Tibial nerve (tissue), 4 donors: ENCODE results near the gene U2AF1L4. TPM values are rescaled to one million over a fixed set of nuclear protein-coding genes. Genes with fewer than 3 reads are reported as not detected.

Source experiments
- DNase-seq, 2 donors: peaks; one replicate each; pipeline ENCODE4 v3.0.0-alpha.2; 2019; ENCODE audit warnings: low spot score in 2 of 2
- H3K27ac ChIP-seq, 4 donors: fragments of 200-600 bp; sonication (generic) in 3 of 4; one replicate each; pipeline ENCODE4 v1.5.1; 2017 to 2019; ENCODE audit warnings: mild to moderate bottlenecking in 1 of 4
- H3K27me3 ChIP-seq, 2 donors: fragments of 200-600 bp; sonication (generic) in 1 of 2; one replicate each; pipeline versions ENCODE4 v1.5.1 to v1.6.0; 2017 to 2019
- H3K36me3 ChIP-seq, 3 donors: fragments of 200-600 bp; sonication (generic); one replicate each; pipeline ENCODE4 v1.5.1; 2018 to 2019
- H3K4me1 ChIP-seq, 4 donors: fragments of 200-600 bp; sonication (generic) in 3 of 4; one replicate each; pipeline ENCODE4 v1.5.1; 2017 to 2019
- H3K4me3 ChIP-seq, 4 donors: fragments of 200-600 bp; sonication (generic) in 3 of 4; one replicate each; pipeline ENCODE4 v1.5.1; 2017 to 2019; ENCODE audit warnings: mild to moderate bottlenecking in 1 of 4, moderate library complexity in 1 of 4
- H3K9me3 ChIP-seq, 4 donors: fragments of 200-600 bp; sonication (generic) in 3 of 4; one replicate each; pipeline ENCODE4 v1.5.1; 2017 to 2019
- EP300 ChIP-seq, 2 donors: sonication (generic); formaldehyde crosslinking; IDR thresholded peaks; one replicate each; pipeline ENCODE4 v1.6.1; 2017; ENCODE audit warnings: antibody characterized with exemption in 2 of 2, mild to moderate bottlenecking in 1 of 2
- POLR2A ChIP-seq, 2 donors: fragments of 450-650 bp; IDR thresholded peaks; one replicate each; pipeline ENCODE4 v1.6.1; 2017; ENCODE audit warnings: antibody characterized with exemption in 2 of 2, mild to moderate bottlenecking in 2 of 2, moderate library complexity in 2 of 2
- WGBS, 2 donors: methylation state at CpG; one replicate each; pipeline ENCODE4 v1.1.5; 2018; 5-methylcytosine and 5-hydroxymethylcytosine counted together
- total RNA-seq, 4 donors: library from RNA; depleted of rRNA; stranded (reverse); fragments of >200 nt; gene quantifications; one replicate each; pipeline ENCODE4 v1.1.0, GENCODE V29; 2016
- TF ChIP-seq, protein P1 (sequence below), 5 experiments: fragments of 200-600 bp in 3 of 5; fragments of 450-650 bp in 2 of 5; sonication (generic) in 3 of 5; IDR thresholded peaks; one replicate each; pipeline ENCODE4 v1.5.1; 2016 to 2019; ENCODE audit warnings: antibody characterized with exemption in 5 of 5, mild to moderate bottlenecking in 3 of 5, moderate library complexity in 2 of 5

The U2AF1L4 gene
- total RNA-seq, 4 donors from 2014 or later = 17.8 to 51.1 (median 43.2) TPM

DNA sequence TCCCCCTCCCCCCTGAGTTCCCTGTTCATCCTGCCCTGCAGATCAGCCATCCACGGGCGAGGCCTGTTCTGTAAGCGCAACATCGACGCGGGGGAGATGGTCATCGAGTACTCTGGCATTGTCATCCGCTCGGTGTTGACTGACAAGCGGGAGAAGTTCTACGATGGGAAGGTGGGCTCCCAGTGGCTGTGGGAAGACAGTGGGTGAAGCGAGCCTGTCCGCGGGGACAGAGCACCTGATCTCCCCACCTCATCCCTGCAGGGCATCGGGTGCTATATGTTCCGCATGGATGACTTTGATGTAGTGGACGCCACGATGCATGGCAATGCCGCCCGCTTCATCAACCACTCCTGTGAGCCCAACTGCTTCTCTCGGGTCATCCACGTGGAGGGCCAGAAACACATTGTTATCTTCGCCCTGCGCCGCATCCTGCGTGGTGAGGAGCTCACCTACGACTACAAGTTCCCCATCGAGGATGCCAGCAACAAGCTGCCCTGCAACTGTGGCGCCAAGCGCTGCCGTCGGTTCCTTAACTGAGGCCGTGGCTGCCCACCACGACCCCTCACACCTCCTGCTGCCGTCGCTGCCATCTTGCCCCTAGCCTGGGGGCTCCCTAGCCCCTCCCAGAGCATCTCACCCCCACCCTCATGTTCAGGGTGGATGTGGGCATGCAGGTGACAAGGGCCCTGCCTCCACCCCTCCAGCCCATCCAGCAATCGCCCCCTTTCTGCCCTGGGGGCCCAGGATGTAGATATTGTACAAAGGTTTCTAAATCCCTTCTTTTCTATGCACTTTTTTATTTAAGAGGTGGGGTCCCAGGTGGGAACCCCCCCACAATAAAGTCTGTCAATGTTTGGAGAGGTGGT lies 7.0 kb downstream of the U2AF1L4 start:
- H3K4me3 ChIP-seq = no peak overlapping the region
- no peak overlapping the region for H3K27ac ChIP-seq
- no peaks in the 10 kb centered on the region for H3K9me3 ChIP-seq
- TF ChIP-seq, protein P1, sequence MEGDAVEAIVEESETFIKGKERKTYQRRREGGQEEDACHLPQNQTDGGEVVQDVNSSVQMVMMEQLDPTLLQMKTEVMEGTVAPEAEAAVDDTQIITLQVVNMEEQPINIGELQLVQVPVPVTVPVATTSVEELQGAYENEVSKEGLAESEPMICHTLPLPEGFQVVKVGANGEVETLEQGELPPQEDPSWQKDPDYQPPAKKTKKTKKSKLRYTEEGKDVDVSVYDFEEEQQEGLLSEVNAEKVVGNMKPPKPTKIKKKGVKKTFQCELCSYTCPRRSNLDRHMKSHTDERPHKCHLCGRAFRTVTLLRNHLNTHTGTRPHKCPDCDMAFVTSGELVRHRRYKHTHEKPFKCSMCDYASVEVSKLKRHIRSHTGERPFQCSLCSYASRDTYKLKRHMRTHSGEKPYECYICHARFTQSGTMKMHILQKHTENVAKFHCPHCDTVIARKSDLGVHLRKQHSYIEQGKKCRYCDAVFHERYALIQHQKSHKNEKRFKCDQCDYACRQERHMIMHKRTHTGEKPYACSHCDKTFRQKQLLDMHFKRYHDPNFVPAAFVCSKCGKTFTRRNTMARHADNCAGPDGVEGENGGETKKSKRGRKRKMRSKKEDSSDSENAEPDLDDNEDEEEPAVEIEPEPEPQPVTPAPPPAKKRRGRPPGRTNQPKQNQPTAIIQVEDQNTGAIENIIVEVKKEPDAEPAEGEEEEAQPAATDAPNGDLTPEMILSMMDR (IDR thresholded peaks at IDR 0.05) = no peak
- TF ChIP-seq POLR2A (IDR thresholded peaks at IDR 0.05) (no peak), EP300 (IDR thresholded peaks at IDR 0.05) (no peak)
- no peaks in the 10 kb centered on the region for H3K27me3 ChIP-seq
- H3K4me1 ChIP-seq = peaks cover 0 to 22% (median 13%) of the 10 kb centered on the region in 4 donors
- H3K36me3 ChIP-seq = peaks cover 3 to 66% (median 4%) of the 10 kb centered on the region in 3 donors
- no peak for DNase-seq
- WGBS, 2 donors = 88 to 90% methylated on average over 32 to 36 of the region's 37 CpGs

DNA sequence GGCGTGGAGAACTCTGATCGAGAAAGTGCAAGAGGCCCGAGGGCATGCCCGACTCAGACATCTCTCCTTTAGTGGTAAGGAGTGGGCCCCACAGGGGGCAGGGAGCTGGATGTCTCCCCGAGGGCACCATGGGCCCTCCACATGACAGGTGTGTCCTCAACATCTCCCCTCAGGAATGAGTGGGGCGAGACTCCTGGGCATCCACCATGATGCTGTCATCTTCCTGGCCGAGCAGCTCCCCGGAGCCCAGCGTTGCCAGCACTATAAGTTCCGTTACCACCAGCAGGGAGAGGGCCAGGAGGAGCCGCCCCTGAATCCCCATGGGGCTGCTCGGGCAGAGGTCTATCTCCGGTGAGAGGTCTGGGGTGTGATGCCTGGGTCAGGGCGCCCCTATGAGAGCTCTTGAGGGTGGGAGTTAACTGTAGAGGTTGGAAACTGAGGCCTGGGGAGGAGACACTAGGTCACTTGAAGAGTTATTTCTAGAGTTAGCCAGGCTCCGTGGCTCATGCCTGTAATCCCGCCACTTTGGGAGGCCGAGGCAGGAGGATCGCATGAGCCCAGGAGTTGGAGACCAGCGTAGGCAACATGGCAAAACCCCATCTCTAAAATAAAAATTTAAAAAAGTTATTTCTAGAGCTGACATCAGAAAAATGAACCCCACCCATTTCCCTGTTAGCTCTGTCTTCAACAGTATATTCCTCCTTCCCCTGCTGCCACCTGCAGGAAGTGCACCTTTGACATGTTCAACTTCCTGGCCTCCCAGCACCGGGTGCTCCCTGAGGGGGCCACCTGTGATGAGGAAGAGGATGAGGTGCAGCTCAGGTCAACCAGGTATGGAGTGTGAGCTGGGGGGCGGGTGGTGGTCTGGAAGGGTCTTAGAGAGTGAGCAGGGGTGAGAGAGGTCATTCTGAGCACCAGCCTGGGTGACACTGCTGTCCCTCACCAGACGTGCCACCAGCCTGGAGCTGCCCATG lies 8.0 kb downstream of the U2AF1L4 start:
- TF ChIP-seq POLR2A (IDR thresholded peaks at IDR 0.05) (no peak), EP300 (IDR thresholded peaks at IDR 0.05) (no peak)
- TF ChIP-seq, protein P1 (IDR thresholded peaks at IDR 0.05) = no peak
- Histone ChIP-seq H3K4me1 (peaks cover 0 to 22% (median 12%) of the 10 kb centered on the region in 4 donors), H3K27me3 (no peaks in the 10 kb centered on the region), H3K36me3 (peaks cover 3 to 71% (median 4%) of the 10 kb centered on the region in 3 donors), H3K9me3 (no peaks in the 10 kb centered on the region), H3K4me3 (no peak overlapping the region), H3K27ac (no peak overlapping the region)
- 82 to 85% methylated on average over 21 of the region's 22 CpGs for WGBS, 2 donors
- no peak for DNase-seq

DNA sequence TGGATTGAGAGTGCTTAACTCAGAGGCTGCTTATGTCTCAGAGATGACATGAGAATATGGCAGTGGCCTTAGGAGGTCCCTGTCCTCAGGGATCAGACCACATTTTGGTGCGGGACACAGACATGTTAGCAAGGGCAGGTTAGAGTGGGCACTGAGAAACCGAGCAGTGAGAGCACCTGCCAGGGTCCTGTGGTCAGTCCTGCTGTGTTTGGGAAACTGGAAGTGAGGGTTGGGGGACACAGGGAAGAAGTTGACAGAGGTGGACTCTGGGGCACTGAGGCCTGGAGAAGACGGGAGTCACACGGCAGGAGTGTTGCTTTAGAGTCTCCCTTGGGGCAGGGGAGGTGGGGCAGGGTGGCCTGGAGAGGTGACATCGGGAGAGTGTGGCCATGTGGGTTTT lies 10.3 kb downstream of the U2AF1L4 start:
- H3K36me3 ChIP-seq = peaks cover 3 to 94% (median 22%) of the 10 kb centered on the region in 3 donors
- 75 to 82% methylated on average over 5 of the region's 5 CpGs for WGBS, 2 donors
- H3K4me1 ChIP-seq = peaks cover 0 to 8% (median 4%) of the 10 kb centered on the region in 4 donors
- TF ChIP-seq EP300 (IDR thresholded peaks at IDR 0.05) (no peak), POLR2A (IDR thresholded peaks at IDR 0.05) (no peak)
- TF ChIP-seq, protein P1 (IDR thresholded peaks at IDR 0.05) = no peak
- H3K9me3 ChIP-seq = no peaks in the 10 kb centered on the region
- no peak for DNase-seq
- no peak overlapping the region for H3K4me3 ChIP-seq
- no peak overlapping the region for H3K27ac ChIP-seq
- H3K27me3 ChIP-seq = no peaks in the 10 kb centered on the region

DNA sequence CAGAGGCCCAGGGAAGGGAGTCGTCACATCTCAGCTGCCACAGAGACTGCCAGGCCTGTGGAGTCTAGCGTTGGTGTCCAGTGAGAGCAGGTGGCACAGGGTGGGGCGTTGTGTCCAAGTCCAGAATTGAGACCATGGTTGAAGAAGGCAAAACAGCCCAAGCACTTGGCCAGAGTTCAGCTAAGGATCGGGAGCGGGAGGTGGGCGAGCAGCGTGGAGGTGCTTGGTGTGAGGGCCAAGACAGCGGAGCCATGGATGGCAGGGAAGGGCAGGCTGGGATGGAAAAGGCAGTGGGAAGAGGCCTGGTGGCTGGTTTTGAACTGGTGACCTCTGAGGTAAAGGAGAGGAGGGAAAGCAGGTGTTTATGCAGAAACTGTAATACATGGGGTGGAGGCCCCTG lies 10.9 kb downstream of the U2AF1L4 start:
- 88 to 90% methylated on average over 8 of the region's 8 CpGs for WGBS, 2 donors
- no peak for DNase-seq
- TF ChIP-seq EP300 (IDR thresholded peaks at IDR 0.05) = no peak
- TF ChIP-seq, protein P1 (IDR thresholded peaks at IDR 0.05) = no peak
- TF ChIP-seq POLR2A (IDR thresholded peaks at IDR 0.05) = no peak
- Histone ChIP-seq H3K27ac (no peak overlapping the region), H3K9me3 (no peaks in the 10 kb centered on the region), H3K27me3 (no peaks in the 10 kb centered on the region), H3K36me3 (peaks cover 3 to 100% (median 25%) of the 10 kb centered on the region in 3 donors), H3K4me1 (peaks cover 0 to 2% (median 0%) of the 10 kb centered on the region in 4 donors), H3K4me3 (no peak overlapping the region)
